Fibroblast of lung (primary cell): Measurements from ENCODE around the gene TNFRSF21. TPM values are rescaled to one million over a fixed set of nuclear protein-coding genes. Genes with fewer than 3 reads are reported as not detected.

Experiments used
- DNase-seq, 2 donors: peaks; one replicate each; pipeline versions ENCODE4 v3.0.0 to v3.0.0-alpha.2; 2010; ENCODE audit warnings: low read depth in 2 of 2
- H2AFZ ChIP-seq: 2 replicates; pipeline ENCODE4 v1.5.1; 2012; ENCODE audit warnings: low read length, control low read depth, inconsistent platforms
- H3K27ac ChIP-seq: 2 replicates; pipeline ENCODE4 v1.5.1; 2011; ENCODE audit warnings: low read length, control low read depth; ENCODE audit not compliant: insufficient read depth
- H3K27me3 ChIP-seq: 2 replicates; pipeline ENCODE4 v1.5.1; 2011; ENCODE audit warnings: mild to moderate bottlenecking, low read length; ENCODE audit not compliant: control insufficient read depth, insufficient read depth
- H3K36me3 ChIP-seq: 2 replicates; pipeline ENCODE4 v1.5.1; 2011; ENCODE audit warnings: low read length; ENCODE audit not compliant: control insufficient read depth, insufficient read depth
- H3K4me1 ChIP-seq: 2 replicates; pipeline ENCODE4 v1.5.1; 2011; ENCODE audit warnings: low read length; ENCODE audit not compliant: control insufficient read depth, insufficient read depth; ENCODE audit errors: extremely low read depth
- H3K4me2 ChIP-seq: 2 replicates; pipeline ENCODE4 v1.5.1; 2011; ENCODE audit warnings: low read length, control low read depth; ENCODE audit not compliant: insufficient read depth; ENCODE audit errors: extremely low read depth
- H3K4me3 ChIP-seq, 4 experiments: fragments of 200-600 bp in 1 of 4; sonication (generic) in 1 of 4; replicated peaks in 1 of 4; 2 replicates each; pipeline ENCODE4 v1.5.1; 2011 to 2016; ENCODE audit warnings: low read length in 4 of 4, low read depth in 3 of 4, mild to moderate bottlenecking in 3 of 4, control low read depth in 2 of 4, inconsistent platforms in 1 of 4, mixed read lengths in 1 of 4; ENCODE audit not compliant: insufficient read depth in 1 of 4; ENCODE audit errors: control extremely low read depth in 1 of 4
- H3K79me2 ChIP-seq: 2 replicates; pipeline ENCODE4 v1.5.1; 2012; ENCODE audit warnings: mild to moderate bottlenecking, low read length, inconsistent platforms; ENCODE audit not compliant: control insufficient read depth, insufficient read depth
- H3K9ac ChIP-seq: 2 replicates; pipeline ENCODE4 v1.5.1; 2011; ENCODE audit warnings: mild to moderate bottlenecking, low read length, control low read depth; ENCODE audit not compliant: insufficient read depth
- H3K9me3 ChIP-seq: 2 replicates; pipeline ENCODE4 v1.5.1; 2012; ENCODE audit warnings: low read depth, low read length; ENCODE audit not compliant: control insufficient read depth, insufficient read depth
- H4K20me1 ChIP-seq: 2 replicates; pipeline ENCODE4 v1.5.1; 2011; ENCODE audit warnings: low read length; ENCODE audit not compliant: control insufficient read depth, insufficient read depth; ENCODE audit errors: extremely low read depth
- EZH2 ChIP-seq: IDR thresholded peaks from 2 replicates; pipeline ENCODE4 v1.5.1; 2012; ENCODE audit warnings: low read length, control low read depth, mild to moderate bottlenecking; ENCODE audit errors: missing control alignments
- polyA plus RNA-seq, 2 donors: library from polyadenylated mRNA; depleted of rRNA in 1 of 2; stranded (reverse) in 1 of 2; unstranded in 1 of 2; fragments of >200 nt; gene quantifications; 2 replicates each; pipeline ENCODE4 v1.2.1, GENCODE V29; 2011 to 2012; ENCODE audit warnings: missing spikeins in 1 of 2
- total RNA-seq: library from RNA; depleted of rRNA; stranded (reverse); fragments of >200 nt; gene quantifications from 2 replicates; pipeline ENCODE4 v1.2.1, GENCODE V29; 2014
- TF ChIP-seq, protein P1 (sequence below), 2 donors: IDR thresholded peaks in 1 of 2; conservative IDR thresholded peaks in 1 of 2; 1 replicate in 1 of 2; 2 replicates in 1 of 2; pipeline ENCODE4 v1.5.1; 2011 to 2012; ENCODE audit warnings: low read length in 2 of 2, control low read depth in 1 of 2, inconsistent platforms in 1 of 2, low read depth in 1 of 2, mild to moderate bottlenecking in 1 of 2

TNFRSF21 gene
- total and polyA plus RNA-seq, 2 donors (not counting 1 experiment from before 2014, with no cell fraction given) = 4.8 to 8.9 TPM

DNA sequence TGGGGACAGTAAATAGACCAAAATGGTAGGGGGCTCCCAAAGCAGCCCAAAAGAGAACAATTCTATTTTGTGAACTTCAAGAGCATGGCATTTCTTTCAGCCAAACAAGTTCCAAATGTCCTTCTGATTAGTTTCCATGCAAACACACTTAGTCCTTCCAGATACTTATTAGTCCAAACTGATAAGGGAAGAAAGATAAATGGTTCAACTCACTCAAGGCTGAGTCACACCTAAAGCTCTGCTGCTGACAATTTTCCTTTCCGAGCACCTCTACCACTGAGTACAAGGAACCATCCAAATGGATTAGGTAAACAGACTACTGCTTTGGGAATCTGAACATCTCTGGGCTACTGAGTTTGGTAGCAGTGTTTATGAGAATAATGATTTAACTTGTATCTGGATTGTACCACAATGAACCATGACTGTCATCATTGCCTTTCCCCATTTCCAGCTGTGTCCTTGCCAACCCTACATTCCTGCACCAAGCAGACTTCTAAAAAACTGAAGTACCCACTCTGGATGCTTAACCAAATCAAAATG lies 71.2 kb downstream of the TNFRSF21 start:
- Histone ChIP-seq H3K79me2 (no peaks in the 10 kb centered on the region), H3K27ac (no peak overlapping the region), H3K9me3 (no peaks in the 10 kb centered on the region), H3K27me3 (no peaks in the 10 kb centered on the region), H3K4me2 (no peak overlapping the region), H3K4me3 (no peak overlapping the region), H3K4me1 (no peaks in the 10 kb centered on the region), H3K36me3 (no peaks in the 10 kb centered on the region), H4K20me1 (no peaks in the 10 kb centered on the region), H2AFZ (no peak overlapping the region), H3K9ac (no peak overlapping the region)
- no peak for TF ChIP-seq EZH2
- TF ChIP-seq, protein P1, sequence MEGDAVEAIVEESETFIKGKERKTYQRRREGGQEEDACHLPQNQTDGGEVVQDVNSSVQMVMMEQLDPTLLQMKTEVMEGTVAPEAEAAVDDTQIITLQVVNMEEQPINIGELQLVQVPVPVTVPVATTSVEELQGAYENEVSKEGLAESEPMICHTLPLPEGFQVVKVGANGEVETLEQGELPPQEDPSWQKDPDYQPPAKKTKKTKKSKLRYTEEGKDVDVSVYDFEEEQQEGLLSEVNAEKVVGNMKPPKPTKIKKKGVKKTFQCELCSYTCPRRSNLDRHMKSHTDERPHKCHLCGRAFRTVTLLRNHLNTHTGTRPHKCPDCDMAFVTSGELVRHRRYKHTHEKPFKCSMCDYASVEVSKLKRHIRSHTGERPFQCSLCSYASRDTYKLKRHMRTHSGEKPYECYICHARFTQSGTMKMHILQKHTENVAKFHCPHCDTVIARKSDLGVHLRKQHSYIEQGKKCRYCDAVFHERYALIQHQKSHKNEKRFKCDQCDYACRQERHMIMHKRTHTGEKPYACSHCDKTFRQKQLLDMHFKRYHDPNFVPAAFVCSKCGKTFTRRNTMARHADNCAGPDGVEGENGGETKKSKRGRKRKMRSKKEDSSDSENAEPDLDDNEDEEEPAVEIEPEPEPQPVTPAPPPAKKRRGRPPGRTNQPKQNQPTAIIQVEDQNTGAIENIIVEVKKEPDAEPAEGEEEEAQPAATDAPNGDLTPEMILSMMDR (conservative IDR thresholded peaks at IDR 0.05 in 1 of 2, IDR thresholded peaks at IDR 0.05 in 1 of 2; ENCODE audit: low read depth in 1 of 2, low read length in 2 of 2) = no peak
- DNase-seq = peak in 1 of 2 donors; percentile 81

DNA sequence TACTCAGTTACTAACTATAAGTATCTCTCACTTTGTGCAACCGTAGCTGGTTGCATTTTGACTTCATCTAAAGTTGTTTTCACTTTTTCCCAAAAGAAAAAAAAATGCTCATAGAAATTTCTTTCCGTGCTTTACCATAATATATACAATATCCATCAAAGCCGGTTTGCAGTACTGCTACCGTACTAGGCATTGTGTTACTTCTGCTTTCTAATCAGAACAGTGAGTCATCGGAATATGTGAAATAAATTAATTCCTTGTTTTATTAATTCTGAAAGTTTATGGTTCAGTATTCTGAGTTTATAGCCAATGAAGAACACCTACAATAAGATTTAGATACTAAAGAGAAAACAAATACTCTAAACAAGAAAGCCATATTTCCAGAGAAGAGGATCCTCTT lies 72.5 kb downstream of the TNFRSF21 start:
- H3K27ac ChIP-seq = no peak overlapping the region
- H4K20me1 ChIP-seq = no peaks in the 10 kb centered on the region
- H3K4me2 ChIP-seq = no peak overlapping the region
- no peaks in the 10 kb centered on the region for H3K27me3 ChIP-seq
- no peaks in the 10 kb centered on the region for H3K36me3 ChIP-seq
- no peak for TF ChIP-seq EZH2
- TF ChIP-seq, protein P1 (conservative IDR thresholded peaks at IDR 0.05 in 1 of 2, IDR thresholded peaks at IDR 0.05 in 1 of 2; ENCODE audit: low read depth in 1 of 2, low read length in 2 of 2) = no peak
- no peaks in the 10 kb centered on the region for H3K79me2 ChIP-seq
- no peak overlapping the region for H3K4me3 ChIP-seq
- H2AFZ ChIP-seq = no peak overlapping the region
- H3K4me1 ChIP-seq = no peaks in the 10 kb centered on the region
- H3K9ac ChIP-seq = no peak overlapping the region
- no peak for DNase-seq
- H3K9me3 ChIP-seq = no peaks in the 10 kb centered on the region

DNA sequence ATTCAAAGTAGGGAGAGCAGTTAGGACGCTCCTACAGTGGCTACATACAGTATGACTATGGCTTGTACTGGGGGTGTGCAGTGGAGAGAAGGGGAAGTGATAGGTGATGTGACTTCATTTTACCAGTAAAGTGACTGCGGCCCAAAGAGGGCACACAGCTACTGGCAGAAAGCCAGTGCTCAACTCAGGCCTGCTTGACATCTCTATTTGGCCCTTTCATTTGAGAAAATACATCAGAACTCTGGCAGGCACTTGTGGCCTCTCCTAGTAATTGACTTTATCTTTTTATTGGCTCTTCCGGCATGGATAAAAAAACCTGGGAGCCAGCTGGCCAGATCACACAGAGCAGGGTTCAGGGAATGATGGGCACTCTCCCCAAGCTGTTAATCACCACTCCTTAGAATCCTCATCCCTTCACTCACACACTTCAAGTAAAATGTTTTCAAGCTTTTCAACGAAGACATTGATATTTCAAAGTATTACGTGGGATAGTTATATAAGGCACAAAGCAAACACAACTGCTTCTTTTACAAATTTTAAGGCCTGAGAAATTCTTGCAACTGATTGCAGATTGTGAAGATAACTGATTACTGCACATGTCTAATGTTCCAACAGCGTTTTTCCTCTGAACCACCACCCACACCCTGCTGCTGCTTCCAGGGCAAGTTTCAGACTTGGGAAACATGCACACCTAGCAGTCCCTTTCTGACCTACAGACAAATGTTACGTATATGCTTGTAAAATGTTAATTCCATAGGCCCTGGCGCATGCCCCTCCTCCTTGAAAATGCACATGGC lies 73.5 kb downstream of the TNFRSF21 start:
- Histone ChIP-seq H3K27me3 (no peaks in the 10 kb centered on the region), H3K4me2 (no peak overlapping the region), H3K79me2 (no peaks in the 10 kb centered on the region), H3K4me3 (no peak overlapping the region), H3K36me3 (no peaks in the 10 kb centered on the region), H2AFZ (no peak overlapping the region), H4K20me1 (no peaks in the 10 kb centered on the region), H3K4me1 (no peaks in the 10 kb centered on the region), H3K27ac (no peak overlapping the region), H3K9ac (no peak overlapping the region), H3K9me3 (no peaks in the 10 kb centered on the region)
- no peak for DNase-seq
- TF ChIP-seq, protein P1 (conservative IDR thresholded peaks at IDR 0.05 in 1 of 2, IDR thresholded peaks at IDR 0.05 in 1 of 2; ENCODE audit: low read depth in 1 of 2, low read length in 2 of 2) = no peak
- TF ChIP-seq EZH2 = no peak
